Measurements from ENCODE around the gene IFT43.

DNA sequence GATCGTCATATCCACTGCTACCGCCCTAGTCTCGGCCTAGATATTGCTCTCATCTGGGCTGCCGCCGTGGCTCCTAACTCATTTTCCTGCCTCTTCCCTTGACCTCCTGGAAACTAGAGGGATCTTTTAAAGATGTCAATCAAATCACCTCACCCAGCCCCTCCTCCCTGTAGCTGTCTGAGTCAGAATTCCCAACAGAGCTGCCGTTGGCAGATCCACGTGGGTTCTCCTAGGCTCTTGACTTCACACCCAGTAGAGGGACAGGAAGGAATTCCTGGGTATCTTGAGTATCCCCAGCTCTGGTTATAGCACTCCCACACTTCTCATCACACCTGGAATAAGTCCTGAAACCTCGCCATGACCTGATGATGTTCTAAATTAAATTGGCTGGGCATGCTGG is 15.7 kb upstream of the IFT43 start:
- no peak for TF ChIP-seq TAF1 (IDR thresholded peaks at IDR 0.05; ENCODE audit: borderline replicate concordance, insufficient read depth, low read length)
- TF ChIP-seq, protein P1, sequence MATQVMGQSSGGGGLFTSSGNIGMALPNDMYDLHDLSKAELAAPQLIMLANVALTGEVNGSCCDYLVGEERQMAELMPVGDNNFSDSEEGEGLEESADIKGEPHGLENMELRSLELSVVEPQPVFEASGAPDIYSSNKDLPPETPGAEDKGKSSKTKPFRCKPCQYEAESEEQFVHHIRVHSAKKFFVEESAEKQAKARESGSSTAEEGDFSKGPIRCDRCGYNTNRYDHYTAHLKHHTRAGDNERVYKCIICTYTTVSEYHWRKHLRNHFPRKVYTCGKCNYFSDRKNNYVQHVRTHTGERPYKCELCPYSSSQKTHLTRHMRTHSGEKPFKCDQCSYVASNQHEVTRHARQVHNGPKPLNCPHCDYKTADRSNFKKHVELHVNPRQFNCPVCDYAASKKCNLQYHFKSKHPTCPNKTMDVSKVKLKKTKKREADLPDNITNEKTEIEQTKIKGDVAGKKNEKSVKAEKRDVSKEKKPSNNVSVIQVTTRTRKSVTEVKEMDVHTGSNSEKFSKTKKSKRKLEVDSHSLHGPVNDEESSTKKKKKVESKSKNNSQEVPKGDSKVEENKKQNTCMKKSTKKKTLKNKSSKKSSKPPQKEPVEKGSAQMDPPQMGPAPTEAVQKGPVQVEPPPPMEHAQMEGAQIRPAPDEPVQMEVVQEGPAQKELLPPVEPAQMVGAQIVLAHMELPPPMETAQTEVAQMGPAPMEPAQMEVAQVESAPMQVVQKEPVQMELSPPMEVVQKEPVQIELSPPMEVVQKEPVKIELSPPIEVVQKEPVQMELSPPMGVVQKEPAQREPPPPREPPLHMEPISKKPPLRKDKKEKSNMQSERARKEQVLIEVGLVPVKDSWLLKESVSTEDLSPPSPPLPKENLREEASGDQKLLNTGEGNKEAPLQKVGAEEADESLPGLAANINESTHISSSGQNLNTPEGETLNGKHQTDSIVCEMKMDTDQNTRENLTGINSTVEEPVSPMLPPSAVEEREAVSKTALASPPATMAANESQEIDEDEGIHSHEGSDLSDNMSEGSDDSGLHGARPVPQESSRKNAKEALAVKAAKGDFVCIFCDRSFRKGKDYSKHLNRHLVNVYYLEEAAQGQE (IDR thresholded peaks at IDR 0.05; ENCODE audit: insufficient read depth in 1 of 2, low read depth in 2 of 2, low read length in 2 of 2), result no peak

Data from PFSK-1 (cell line).